Occipital lobe (tissue), 2 donors: ENCODE results near the gene SEC22C. TPM values are rescaled to one million over a fixed set of nuclear protein-coding genes. Genes with fewer than 3 reads are reported as not detected.
"Not testable (repeated sequence)": the region's sequence is repeated elsewhere in the genome, so short reads cannot be mapped to it uniquely, and the experiment has no call there.

ENCODE experiments used
- DNase-seq: peaks from one replicate; lab custom pipeline; 2025; lab: John Stamatoyannopoulos, UW
- total RNA-seq: library from RNA; depleted of rRNA; stranded (reverse); fragments of >200 nt; gene quantifications from one replicate; pipeline ENCODE4 v1.2.3, GENCODE V29; 2014

Gene SEC22C
- 78.5 TPM for total RNA-seq

GRCh38 chr3:42581709-42582473, at the start of gene SEC22C:
Gene SEC22C, minus strand, starts transcription at chr3:42581967. Its CDS starts 12,921 bp downstream, at chr3:42569046.
- peak; percentile 93 for DNase-seq

DNA sequence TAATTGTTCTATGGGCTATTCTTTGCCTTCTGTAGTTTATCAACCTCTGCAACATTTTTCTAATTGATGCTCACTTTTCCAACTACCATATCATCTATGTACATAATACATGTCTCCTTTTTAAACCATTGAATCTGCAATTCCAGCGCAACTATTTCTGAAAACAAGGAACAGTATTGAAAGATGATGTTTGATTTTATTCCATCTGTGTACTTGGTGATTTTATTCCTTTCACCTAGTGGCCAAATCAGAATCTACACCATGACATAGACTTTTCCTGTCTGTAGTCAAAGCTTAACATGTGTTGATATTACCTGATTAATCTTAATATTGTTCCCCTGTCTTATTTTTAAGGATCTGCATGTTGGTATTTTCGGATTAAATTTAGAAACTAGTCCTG, 31.7 kb upstream of the SEC22C start:
- no peak for DNase-seq

GRCh38 chr3:42612928-42613327, 31.2 kb upstream of the SEC22C start:
- no peak for DNase-seq

- no peak for DNase-seq
Measured at GRCh38 chr3:42612217-42612616, 30.4 kb upstream of the SEC22C start.

DNA sequence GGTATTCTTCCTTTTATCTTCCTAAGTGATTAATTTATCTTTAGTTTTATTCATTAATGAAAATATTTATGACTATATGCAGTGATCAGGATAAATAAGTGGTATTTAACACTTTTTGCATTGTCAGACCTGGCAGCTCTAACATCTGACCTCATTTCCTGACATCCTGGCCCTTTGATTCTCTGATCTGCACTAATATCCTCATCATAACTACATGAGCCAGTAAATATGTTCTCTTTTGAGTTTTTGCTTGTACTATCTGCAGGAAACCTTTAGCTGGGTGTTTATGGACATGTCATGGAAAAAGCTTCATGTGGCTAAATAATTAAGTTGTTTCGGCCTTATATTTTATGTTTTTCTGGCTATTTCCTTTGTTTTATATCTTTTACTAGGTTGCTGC, 29.2 kb upstream of the SEC22C start:
- DNase-seq: no peak

DNA sequence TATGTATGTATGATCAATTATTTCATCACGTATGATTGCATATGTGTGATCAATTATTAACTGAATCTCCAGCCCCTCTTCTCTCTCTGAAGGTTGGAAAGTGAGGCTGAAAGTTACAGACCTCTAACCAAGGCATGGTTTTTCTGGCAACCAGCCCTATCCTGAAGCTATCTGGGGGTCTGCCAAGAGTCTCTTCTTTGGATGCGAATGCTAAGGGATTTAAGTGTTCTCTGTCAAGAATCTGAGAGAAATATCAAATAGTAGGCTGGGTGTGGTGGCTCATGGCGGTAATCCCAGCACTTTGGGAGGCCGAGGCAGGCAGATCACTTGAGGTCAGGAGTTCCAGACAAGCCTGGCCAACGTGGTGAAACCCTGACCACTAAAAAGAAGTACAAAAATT, 26.8 kb upstream of the SEC22C start:
- no peak for DNase-seq

DNA sequence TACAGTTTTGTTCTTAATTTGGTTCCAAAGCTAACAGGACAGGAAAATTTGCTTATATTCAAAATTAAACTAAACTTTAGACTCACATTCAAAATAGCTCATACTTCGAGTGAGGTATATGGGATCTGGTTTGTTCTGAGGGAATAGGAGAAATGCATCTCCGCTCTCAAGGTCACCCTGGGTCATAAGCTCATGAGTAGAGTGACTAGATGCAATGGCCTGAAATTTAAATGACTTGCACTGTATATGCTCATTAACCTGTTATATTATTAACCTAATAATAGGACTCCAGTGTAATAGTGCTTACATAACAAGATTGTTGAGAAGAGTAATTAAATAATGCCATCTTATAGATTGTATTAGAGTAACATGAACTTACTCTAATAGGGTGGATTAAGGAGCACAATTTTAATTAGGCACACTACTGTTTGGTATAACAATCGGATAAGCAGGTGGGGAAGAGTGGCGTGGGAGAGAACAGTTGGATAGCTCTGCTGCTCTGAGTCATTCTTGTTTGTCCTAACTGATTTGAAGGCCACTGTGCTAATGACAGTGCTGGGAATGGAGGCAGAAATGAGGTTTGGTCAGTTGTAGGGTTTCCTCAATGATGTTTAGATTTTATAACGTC, 23.9 kb upstream of the SEC22C start:
- no peak for DNase-seq

DNA sequence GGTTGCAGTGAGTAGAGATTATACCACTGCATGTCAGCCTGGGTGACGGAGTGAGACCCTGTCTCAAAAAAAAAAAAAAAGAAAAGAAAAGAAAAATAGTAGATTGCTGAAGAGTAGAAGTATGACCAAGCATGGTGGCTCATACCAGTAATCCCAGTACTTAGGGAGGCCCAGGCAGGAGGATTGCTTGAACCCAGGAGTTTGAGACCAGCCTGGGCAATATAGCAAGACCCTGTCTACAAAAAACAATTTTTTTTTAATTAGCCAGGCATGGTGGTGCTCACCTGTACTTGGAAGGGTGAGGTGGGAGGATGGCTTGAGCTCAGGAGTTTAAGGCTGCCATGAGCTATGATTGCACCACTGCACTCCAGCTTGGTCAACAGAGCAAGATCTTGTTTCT, 21.2 kb upstream of the SEC22C start:
- no peak for DNase-seq

GRCh38 chr3:42601896-42602581, 20.3 kb upstream of the SEC22C start:
- DNase-seq: no peak

GRCh38 chr3:42600958-42601675, 19.4 kb upstream of the SEC22C start:
- no peak for DNase-seq

- DNase-seq: peak; percentile 95
Measured at GRCh38 chr3:42600111-42600957, 18.6 kb upstream of the SEC22C start, which contains the start of gene NKTR. Gene NKTR, plus strand, starts transcription at chr3:42600686. Its CDS starts 321 bp downstream, at chr3:42601007.

DNA sequence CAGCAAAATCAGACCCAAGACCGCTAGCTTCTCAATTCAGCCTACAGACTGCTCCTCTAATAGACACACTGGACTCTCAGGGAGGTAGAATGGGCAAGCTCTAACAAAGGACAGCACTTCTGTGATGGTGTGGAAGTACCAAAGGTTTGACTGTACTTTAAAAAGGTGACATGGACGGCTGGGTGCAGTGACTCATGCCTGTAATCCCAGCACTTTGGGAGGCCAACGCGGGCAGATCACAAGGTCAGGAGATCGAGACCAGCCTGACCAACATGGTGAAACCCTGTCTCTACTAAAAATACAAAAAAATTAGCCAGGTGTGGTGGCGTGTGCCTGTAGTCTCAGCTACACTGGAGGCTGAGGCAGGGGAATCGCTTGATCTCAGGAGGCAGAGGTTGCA, 15.3 kb upstream of the SEC22C start:
- not testable (repeated sequence) for DNase-seq

DNA sequence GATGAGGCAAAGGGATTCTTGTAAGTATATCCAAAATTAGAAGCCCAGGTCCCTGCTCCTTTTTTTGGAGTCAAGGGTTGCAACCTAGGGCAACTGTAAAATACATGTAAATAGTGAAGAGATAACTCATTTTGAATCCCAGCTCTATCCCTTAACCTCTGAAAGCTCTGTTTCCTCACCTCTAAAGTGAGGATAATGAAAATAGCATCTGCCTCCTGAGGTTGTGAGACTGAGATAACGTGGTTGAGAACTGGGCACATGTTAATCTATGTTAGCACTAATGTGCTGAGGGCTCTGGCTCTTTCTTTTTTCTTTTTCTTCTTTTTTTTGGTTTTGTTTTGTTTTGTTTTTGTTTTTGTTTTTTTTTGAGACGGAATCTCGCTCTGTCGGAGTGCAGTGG, 13.9 kb upstream of the SEC22C start:
- DNase-seq: no peak

DNA sequence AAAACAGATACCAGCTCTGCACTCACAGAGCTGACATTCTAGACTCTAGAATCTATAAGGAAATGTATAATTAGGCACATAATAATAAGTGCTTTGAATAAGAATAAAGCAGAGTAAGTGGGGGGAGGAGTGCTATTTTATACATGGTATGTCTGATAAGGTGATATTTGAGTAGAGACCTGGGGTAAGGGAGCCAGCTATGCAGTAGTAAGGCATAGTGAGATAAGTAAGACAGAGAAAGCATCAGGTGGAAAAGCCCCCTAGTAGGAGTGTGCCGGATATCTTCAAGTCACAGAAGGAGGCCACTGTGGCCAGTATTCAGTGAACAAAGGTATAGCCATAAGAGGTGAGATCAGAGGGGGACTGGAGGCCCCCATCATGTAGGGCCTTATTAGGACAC, 11.9 kb upstream of the SEC22C start:
- DNase-seq: no peak

DNA sequence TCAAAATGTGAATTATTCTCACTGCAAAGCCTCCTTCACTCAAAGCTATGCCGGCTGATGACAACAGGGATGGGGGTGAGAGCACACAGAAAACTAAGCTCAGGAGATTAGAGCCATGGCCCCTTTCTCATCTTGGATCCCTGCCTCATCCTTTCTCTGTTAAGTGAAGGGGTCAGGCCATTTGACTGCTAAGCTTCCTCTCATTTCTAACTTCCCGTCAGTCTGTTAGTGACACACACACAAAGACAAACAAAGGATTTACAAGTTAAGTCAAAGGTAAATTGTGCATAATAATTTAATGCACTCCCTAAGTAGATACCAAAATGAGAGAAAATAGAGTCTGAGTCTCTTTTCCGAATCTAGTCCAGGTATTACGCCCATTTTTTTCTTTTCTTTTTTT, 10.0 kb upstream of the SEC22C start:
- no peak for DNase-seq

GRCh38 chr3:42590989-42591756, 9.4 kb upstream of the SEC22C start:
- no peak for DNase-seq

GRCh38 chr3:42589382-42590109, 7.8 kb upstream of the SEC22C start:
- no peak for DNase-seq

DNA sequence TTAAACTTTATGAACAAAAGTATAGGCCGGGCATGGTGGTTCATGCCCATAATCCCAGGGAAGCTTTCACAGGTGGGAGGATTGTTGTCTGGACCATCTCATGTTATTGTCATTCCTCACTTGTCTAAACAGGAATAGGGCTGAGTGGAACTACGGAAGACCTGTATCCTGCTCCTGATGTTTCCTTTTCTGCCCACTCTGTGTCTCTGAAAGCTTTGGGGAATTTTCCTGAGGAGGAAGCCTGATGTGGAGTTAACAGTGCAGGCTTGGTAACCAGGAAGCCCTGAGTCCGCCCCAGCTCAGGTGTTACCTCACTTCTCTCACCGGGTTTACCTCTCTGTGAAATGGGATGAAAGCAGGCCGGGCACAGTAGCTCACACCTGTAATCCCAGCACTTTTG, 6.9 kb upstream of the SEC22C start:
- DNase-seq: no peak

- no peak for DNase-seq
Measured at GRCh38 chr3:42582474-42583070, 805 bp upstream of the SEC22C start.
